ENCODE measurements around the gene CHRM2.

The CHRM2 gene

DNA sequence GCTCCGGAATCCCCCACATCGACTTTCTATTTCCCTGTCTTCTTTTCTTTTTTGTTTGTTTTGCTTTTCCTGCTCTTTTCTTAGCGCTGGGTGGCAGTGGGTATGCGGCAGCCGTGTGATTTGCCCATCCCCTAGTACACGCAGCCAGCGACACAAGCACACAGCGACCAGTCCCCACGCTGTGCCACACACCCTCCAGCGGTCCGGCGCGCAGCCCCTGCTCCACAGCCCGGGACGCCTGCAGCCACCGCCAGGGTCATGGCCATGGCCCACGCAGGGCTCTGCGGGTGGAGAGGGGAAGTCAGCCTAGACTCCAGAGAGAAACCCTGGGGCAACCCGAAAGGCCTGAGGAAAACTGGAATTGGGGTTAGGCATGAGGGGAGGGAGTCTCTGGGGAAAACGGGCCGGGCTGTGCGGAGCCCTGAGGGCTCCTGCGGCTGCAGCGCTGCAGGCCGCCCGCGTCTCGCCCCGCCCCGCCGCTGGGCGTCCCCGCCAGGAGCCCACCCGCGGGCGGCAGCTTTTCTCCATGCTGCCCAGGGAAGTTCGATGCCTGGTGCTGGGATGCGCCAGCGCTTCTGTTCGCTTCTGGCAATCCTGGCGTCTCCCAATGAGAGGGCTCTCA lies 2.5 kb downstream of the CHRM2 start:
- Histone ChIP-seq H3K36me3 (no peaks in the 10 kb centered on the region), H3K4me3 (ENCODE audit: low read depth in 1 of 2, low read length in 1 of 2) (no peak overlapping the region), H3K4me1 (ENCODE audit: control insufficient read depth in 1 of 2, insufficient read depth in 1 of 2, low read depth in 1 of 2, low read length in 1 of 2) (no peaks in the 10 kb centered on the region), H3K27ac (no peak overlapping the region), H3K9me3 (no peaks in the 10 kb centered on the region), H3K27me3 (peaks cover 54% of the 10 kb centered on the region)
- TF ChIP-seq, protein P1, sequence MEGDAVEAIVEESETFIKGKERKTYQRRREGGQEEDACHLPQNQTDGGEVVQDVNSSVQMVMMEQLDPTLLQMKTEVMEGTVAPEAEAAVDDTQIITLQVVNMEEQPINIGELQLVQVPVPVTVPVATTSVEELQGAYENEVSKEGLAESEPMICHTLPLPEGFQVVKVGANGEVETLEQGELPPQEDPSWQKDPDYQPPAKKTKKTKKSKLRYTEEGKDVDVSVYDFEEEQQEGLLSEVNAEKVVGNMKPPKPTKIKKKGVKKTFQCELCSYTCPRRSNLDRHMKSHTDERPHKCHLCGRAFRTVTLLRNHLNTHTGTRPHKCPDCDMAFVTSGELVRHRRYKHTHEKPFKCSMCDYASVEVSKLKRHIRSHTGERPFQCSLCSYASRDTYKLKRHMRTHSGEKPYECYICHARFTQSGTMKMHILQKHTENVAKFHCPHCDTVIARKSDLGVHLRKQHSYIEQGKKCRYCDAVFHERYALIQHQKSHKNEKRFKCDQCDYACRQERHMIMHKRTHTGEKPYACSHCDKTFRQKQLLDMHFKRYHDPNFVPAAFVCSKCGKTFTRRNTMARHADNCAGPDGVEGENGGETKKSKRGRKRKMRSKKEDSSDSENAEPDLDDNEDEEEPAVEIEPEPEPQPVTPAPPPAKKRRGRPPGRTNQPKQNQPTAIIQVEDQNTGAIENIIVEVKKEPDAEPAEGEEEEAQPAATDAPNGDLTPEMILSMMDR (IDR thresholded peaks at IDR 0.05) = no peak

DNA sequence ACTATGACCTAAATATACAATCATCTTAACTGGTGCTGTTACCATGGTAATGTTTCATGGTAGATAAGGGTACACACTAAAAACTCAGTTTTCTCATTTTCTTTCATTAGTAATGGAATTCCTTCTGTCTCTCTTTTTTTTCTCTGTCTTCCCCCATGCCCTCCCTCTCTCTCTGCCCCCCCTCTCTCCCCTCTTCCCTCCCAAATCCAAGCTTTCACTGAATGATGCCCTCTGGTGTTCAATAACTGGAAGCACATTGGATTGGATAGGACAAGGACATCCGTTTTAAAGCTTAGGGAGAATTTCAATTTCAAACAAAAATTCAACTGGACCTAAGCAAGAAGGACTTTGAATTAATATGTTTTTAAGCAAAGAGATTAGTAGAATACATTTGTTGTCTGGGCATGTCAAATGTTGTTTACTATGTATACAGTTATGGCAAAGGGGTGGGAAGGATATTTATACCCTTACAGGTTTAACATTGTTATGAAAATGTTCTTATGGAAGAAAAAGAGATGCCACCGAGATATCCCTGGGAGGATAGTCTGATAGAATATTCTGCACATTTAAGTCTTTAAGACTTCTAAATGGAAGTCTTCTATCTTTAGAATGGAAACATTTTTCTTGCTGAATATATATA lies 6.1 kb downstream of the CHRM2 start:
- TF ChIP-seq, protein P1 (IDR thresholded peaks at IDR 0.05) = no peak
- H3K9me3 ChIP-seq = no peaks in the 10 kb centered on the region
- H3K27ac ChIP-seq = no peak overlapping the region
- H3K4me1 ChIP-seq (ENCODE audit: control insufficient read depth in 1 of 2, insufficient read depth in 1 of 2, low read depth in 1 of 2, low read length in 1 of 2) = no peaks in the 10 kb centered on the region
- no peaks in the 10 kb centered on the region for H3K36me3 ChIP-seq
- H3K27me3 ChIP-seq = peaks cover 38% of the 10 kb centered on the region
- no peak overlapping the region for H3K4me3 ChIP-seq (ENCODE audit: low read depth in 1 of 2, low read length in 1 of 2)

DNA sequence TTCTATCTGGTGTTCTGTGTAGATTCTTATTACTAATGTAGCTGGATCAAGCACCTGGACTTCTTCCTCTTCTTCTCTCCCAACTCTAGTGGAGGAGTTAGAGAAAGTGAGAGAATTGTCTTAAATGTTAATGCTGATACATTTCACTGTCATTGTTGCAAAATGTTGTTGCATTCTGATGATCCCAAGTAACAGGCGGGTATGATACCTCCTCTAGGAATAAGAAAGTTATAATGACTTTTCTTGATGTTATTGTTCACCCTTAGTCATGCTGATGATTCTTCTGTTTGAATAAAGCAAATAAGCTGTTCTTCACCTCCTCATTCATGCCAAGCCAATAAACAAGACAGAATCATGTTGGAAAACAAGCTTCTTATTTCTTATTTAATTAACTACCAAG lies 9.1 kb downstream of the CHRM2 start:
- no peak overlapping the region for H3K27ac ChIP-seq
- no peaks in the 10 kb centered on the region for H3K36me3 ChIP-seq
- no peaks in the 10 kb centered on the region for H3K9me3 ChIP-seq
- TF ChIP-seq, protein P1 (IDR thresholded peaks at IDR 0.05) = no peak
- H3K27me3 ChIP-seq = peaks cover 8% of the 10 kb centered on the region
- no peak overlapping the region for H3K4me3 ChIP-seq (ENCODE audit: low read depth in 1 of 2, low read length in 1 of 2)
- H3K4me1 ChIP-seq (ENCODE audit: control insufficient read depth in 1 of 2, insufficient read depth in 1 of 2, low read depth in 1 of 2, low read length in 1 of 2) = no peaks in the 10 kb centered on the region

DNA sequence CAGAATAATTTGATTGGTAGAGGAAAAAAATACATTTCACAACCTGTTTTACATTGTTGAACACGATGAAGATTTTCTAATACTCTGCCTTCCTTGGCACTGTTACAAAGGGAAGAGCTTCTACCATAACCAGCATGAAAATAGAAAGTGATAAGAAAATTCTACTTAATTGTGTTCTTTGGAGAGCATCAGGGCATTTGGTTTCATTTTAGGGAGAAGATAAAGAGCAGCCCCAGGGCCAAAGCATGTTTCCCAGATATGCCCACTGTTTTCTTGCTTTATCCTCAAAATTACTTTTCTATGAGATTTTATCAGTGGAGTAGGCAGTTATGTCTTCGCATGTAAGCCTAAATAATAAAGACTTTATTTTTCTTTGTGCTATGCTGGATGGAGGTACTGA lies 9.5 kb downstream of the CHRM2 start:
- no peaks in the 10 kb centered on the region for H3K36me3 ChIP-seq
- peaks cover 3% of the 10 kb centered on the region for H3K27me3 ChIP-seq
- H3K9me3 ChIP-seq = no peaks in the 10 kb centered on the region
- TF ChIP-seq, protein P1 (IDR thresholded peaks at IDR 0.05) = no peak
- H3K27ac ChIP-seq = no peak overlapping the region
- H3K4me3 ChIP-seq (ENCODE audit: low read depth in 1 of 2, low read length in 1 of 2) = no peak overlapping the region
- no peaks in the 10 kb centered on the region for H3K4me1 ChIP-seq (ENCODE audit: control insufficient read depth in 1 of 2, insufficient read depth in 1 of 2, low read depth in 1 of 2, low read length in 1 of 2)

DNA sequence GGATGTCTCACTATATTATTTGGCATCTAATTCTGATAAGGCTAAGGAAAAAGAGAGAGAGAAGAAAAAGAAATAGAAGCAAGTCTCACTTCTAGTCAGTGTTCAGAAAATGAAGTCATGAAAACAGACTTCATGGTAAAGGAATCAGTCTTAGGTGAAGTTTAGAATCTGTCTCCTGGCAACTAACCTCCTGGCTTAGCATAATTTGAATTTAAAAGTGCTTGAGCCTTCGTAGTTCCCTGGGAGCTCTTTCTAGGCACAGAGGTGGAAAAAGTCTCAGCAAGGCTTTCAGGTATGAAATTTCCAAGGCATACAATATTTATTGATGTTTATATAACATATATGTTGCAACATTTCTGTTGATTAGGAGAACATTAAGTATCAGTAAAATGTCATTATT lies 10.4 kb downstream of the CHRM2 start:
- TF ChIP-seq, protein P1 (IDR thresholded peaks at IDR 0.05) = no peak
- Histone ChIP-seq H3K36me3 (no peaks in the 10 kb centered on the region), H3K4me1 (ENCODE audit: control insufficient read depth in 1 of 2, insufficient read depth in 1 of 2, low read depth in 1 of 2, low read length in 1 of 2) (no peaks in the 10 kb centered on the region), H3K27me3 (no peaks in the 10 kb centered on the region), H3K27ac (no peak overlapping the region), H3K9me3 (no peaks in the 10 kb centered on the region), H3K4me3 (ENCODE audit: low read depth in 1 of 2, low read length in 1 of 2) (no peak overlapping the region)
